HEK293 (cell line): Measurements from ENCODE around the gene SERPINB2.
A peak's percentile ranks its signal among the peaks of the same experiment; 100 is the strongest.

Experiments
- CTCF ChIA-PET: fragments of 350-600 bp; formaldehyde crosslinking; extraction: SDS; loops from one replicate; lab custom pipeline; 2021; ENCODE audit warnings: antibody characterized with exemption; lab: Yijun Ruan, JAX
- POLR2A ChIA-PET: fragments of 300-600 bp; formaldehyde crosslinking; extraction: SDS; loops from one replicate; lab custom pipeline; 2020; ENCODE audit warnings: antibody characterized with exemption, inconsistent platforms; lab: Yijun Ruan, JAX
- H3K27ac ChIP-seq: fragments of 200-500 bp; sonication (Bioruptor generic); 2 replicates; pipeline ENCODE4 v1.5.1; 2014; ENCODE audit warnings: low read depth, low read length, control low read depth, inconsistent platforms; ENCODE audit errors: extremely low read depth
- H3K36me3 ChIP-seq, 2 experiments: fragments of 200-500 bp in 1 of 2; sonication (Bioruptor generic) in 1 of 2; 1 replicate in 1 of 2; 2 replicates in 1 of 2; pipeline ENCODE4 v1.5.1; 2014 to 2017; ENCODE audit warnings: inconsistent platforms in 2 of 2, low read length in 2 of 2; ENCODE audit not compliant: control insufficient read depth in 2 of 2, insufficient read depth in 1 of 2
- H3K4me1 ChIP-seq: fragments of 200-500 bp; sonication (Bioruptor generic); 2 replicates; pipeline ENCODE4 v1.5.1; 2014; ENCODE audit warnings: mild to moderate bottlenecking, low read length, inconsistent platforms; ENCODE audit not compliant: control insufficient read depth, insufficient read depth
- H3K4me3 ChIP-seq: 2 replicates; pipeline ENCODE4 v1.5.1; 2011; ENCODE audit warnings: low read depth, mild to moderate bottlenecking, control low read depth, low read length, moderate library complexity
- H3K9me3 ChIP-seq: fragments of 200-500 bp; sonication (Bioruptor generic); 2 replicates; pipeline ENCODE4 v1.5.1; 2014; ENCODE audit warnings: low read depth, low read length, inconsistent platforms; ENCODE audit not compliant: control insufficient read depth, insufficient read depth
- ELK4 ChIP-seq: IDR thresholded peaks from 2 replicates; pipeline ENCODE4 v1.6.1; 2011; ENCODE audit warnings: mild to moderate bottlenecking, low read depth, low read length, borderline replicate concordance
- GLIS2 ChIP-seq: fragments of 450-650 bp; formaldehyde crosslinking; IDR thresholded peaks from 2 replicates; pipeline ENCODE4 v1.5.1; 2016; ENCODE audit warnings: missing biosample characterization, missing genetic modification characterization
- HIC1 ChIP-seq: fragments of 450-650 bp; formaldehyde crosslinking; IDR thresholded peaks from 2 replicates; pipeline ENCODE4 v1.5.1; 2016; ENCODE audit warnings: missing biosample characterization, missing genetic modification characterization
- INSM2 ChIP-seq: fragments of 450-650 bp; formaldehyde crosslinking; IDR thresholded peaks from 2 replicates; pipeline ENCODE4 v1.5.1; 2016; ENCODE audit warnings: missing biosample characterization, missing genetic modification characterization
- PBX3 ChIP-seq: sonication (generic); formaldehyde crosslinking; IDR thresholded peaks from 2 replicates; pipeline ENCODE4 v1.8.1; 2022; ENCODE audit warnings: mild to moderate bottlenecking, moderate library complexity, missing genetic modification reagents
- PRDM6 ChIP-seq: fragments of 450-650 bp; formaldehyde crosslinking; IDR thresholded peaks from 2 replicates; pipeline ENCODE4 v1.5.1; 2017; ENCODE audit warnings: missing biosample characterization, missing genetic modification characterization
- SP2 ChIP-seq: fragments of 450-650 bp; formaldehyde crosslinking; IDR thresholded peaks from 2 replicates; pipeline ENCODE4 v1.5.1; 2016; ENCODE audit warnings: missing biosample characterization, missing genetic modification characterization
- ZEB2 ChIP-seq: fragments of 450-650 bp; formaldehyde crosslinking; IDR thresholded peaks from 2 replicates; pipeline ENCODE4 v1.5.1; 2016; ENCODE audit warnings: missing biosample characterization, missing genetic modification characterization
- ZNF19 ChIP-seq: fragments of 450-650 bp; formaldehyde crosslinking; IDR thresholded peaks from 2 replicates; pipeline ENCODE4; 2016; ENCODE audit warnings: missing biosample characterization, missing genetic modification characterization, low read depth
- ZNF211 ChIP-seq: fragments of 450-650 bp; formaldehyde crosslinking; IDR thresholded peaks from 2 replicates; pipeline ENCODE4 v1.5.1; 2016; ENCODE audit warnings: low read depth, missing biosample characterization, missing genetic modification characterization
- ZNF26 ChIP-seq: fragments of 450-650 bp; formaldehyde crosslinking; IDR thresholded peaks from 2 replicates; pipeline ENCODE4 v1.5.1; 2016; ENCODE audit warnings: missing biosample characterization, missing genetic modification characterization
- ZNF426 ChIP-seq: fragments of 450-650 bp; formaldehyde crosslinking; IDR thresholded peaks from 2 replicates; pipeline ENCODE4 v1.5.1; 2017; ENCODE audit warnings: missing biosample characterization, missing genetic modification characterization, mild to moderate bottlenecking, inconsistent platforms, moderate library complexity
- ZNF571 ChIP-seq: fragments of 450-650 bp; formaldehyde crosslinking; IDR thresholded peaks from 2 replicates; pipeline ENCODE4 v1.5.0; 2017; ENCODE audit warnings: missing biosample characterization, missing genetic modification characterization
- ZNF580 ChIP-seq: fragments of 450-650 bp; formaldehyde crosslinking; IDR thresholded peaks from 2 replicates; pipeline ENCODE4 v1.5.1; 2016; ENCODE audit warnings: missing biosample characterization, missing genetic modification characterization
- ZNF596 ChIP-seq: fragments of 450-650 bp; IDR thresholded peaks from 2 replicates; pipeline ENCODE4 v1.5.0; 2018; ENCODE audit warnings: missing biosample characterization, mild to moderate bottlenecking, missing genetic modification characterization, moderate library complexity
- ZNF654 ChIP-seq: fragments of 450-650 bp; formaldehyde crosslinking; IDR thresholded peaks from 2 replicates; pipeline ENCODE4 v1.5.1; 2016; ENCODE audit warnings: low read depth, missing biosample characterization, missing genetic modification characterization
- ZNF707 ChIP-seq: fragments of 450-650 bp; formaldehyde crosslinking; IDR thresholded peaks from 2 replicates; pipeline ENCODE4 v1.5.1; 2016; ENCODE audit warnings: missing biosample characterization, missing genetic modification characterization
- ZNF768 ChIP-seq: fragments of 450-650 bp; formaldehyde crosslinking; IDR thresholded peaks from 2 replicates; pipeline ENCODE4 v1.5.1; 2018; ENCODE audit warnings: missing biosample characterization, mild to moderate bottlenecking, missing genetic modification characterization
- ZNF777 ChIP-seq: fragments of 450-650 bp; formaldehyde crosslinking; IDR thresholded peaks from 2 replicates; pipeline ENCODE4 v1.5.1; 2017; ENCODE audit warnings: missing biosample characterization, missing genetic modification characterization, borderline replicate concordance
- ZNF791 ChIP-seq: fragments of 450-650 bp; formaldehyde crosslinking; IDR thresholded peaks from 2 replicates; pipeline ENCODE4 v1.5.1; 2016; ENCODE audit warnings: missing biosample characterization, missing genetic modification characterization
- ZSCAN4 ChIP-seq: fragments of 450-650 bp; formaldehyde crosslinking; IDR thresholded peaks from 2 replicates; pipeline ENCODE4 v1.5.1; 2017; ENCODE audit warnings: missing biosample characterization, missing genetic modification characterization

Gene SERPINB2

GRCh38 chr18:63930773-63931354 is 43.4 kb downstream of the SERPINB2 start:
- TF ChIP-seq ZNF26 (tag by site-specific recombination) (no peak), ZNF791 (tag by site-specific recombination) (no peak), ZNF580 (tag by site-specific recombination) (no peak), SP2 (no peak), INSM2 (tag by site-specific recombination) (no peak), ZNF571 (no peak)
- TF ChIP-seq, all 188 proteins: peak for 0
- ChIA-PET CTCF (interaction anchor here (0.5 to 1.0 kb wide), 3 partner anchors 20 to 914 kb away, joined by 3 to 7 read pairs (median 5); no protein-coding TSS in a partner anchor), POLR2A (no interaction called here)

GRCh38 chr18:63936156-63936931 is 48.8 kb downstream of the SERPINB2 start:
- ChIA-PET POLR2A (interaction anchor here (1.2 kb wide), 1 partner anchor 34 kb away, joined by 3 read pairs; no protein-coding TSS in a partner anchor), CTCF (interaction anchor here (0.5 to 3.1 kb wide), 43 partner anchors 9 to 872 kb away, joined by 3 to 20 read pairs (median 4); partner anchors contain the start of genes HMSD and SERPINB10)
- Histone ChIP-seq H3K36me3 (no peaks in the 10 kb centered on the region), H3K4me3 (peak overlapping the region; percentile 35), H3K27ac (no peak overlapping the region), H3K4me1 (no peaks in the 10 kb centered on the region), H3K9me3 (no peaks in the 10 kb centered on the region)
- TF ChIP-seq ELK4, result no peak
- no peak for TF ChIP-seq ZNF707
- TF ChIP-seq ZSCAN4, result no peak
- TF ChIP-seq ZNF426 (tag by site-specific recombination), result no peak
- TF ChIP-seq ZNF596 (tag by site-specific recombination), result no peak
- TF ChIP-seq PRDM6 (tag by site-specific recombination), result no peak
- TF ChIP-seq ZNF768 (tag by site-specific recombination), result no peak
- TF ChIP-seq GLIS2 (tag by site-specific recombination), result peak; percentile 40; the same call in 1 of the 2 replicates
- TF ChIP-seq PBX3, result no peak
- no peak for TF ChIP-seq ZNF19 (tag by site-specific recombination)
- no peak for TF ChIP-seq ZNF211
- no peak for TF ChIP-seq ZEB2 (tag by site-specific recombination)
- TF ChIP-seq ZNF654 (tag by site-specific recombination), result peak; percentile 45
- no peak for TF ChIP-seq HIC1 (tag by site-specific recombination)
- 0 out of 2 replicates have a peak, but pooled peaks have one; percentile 66 for TF ChIP-seq ZNF777

More at GRCh38 chr18:63930773-63931354, 43.4 kb downstream of the SERPINB2 start:
- H3K4me3 ChIP-seq, result no peak overlapping the region
- no peaks in the 10 kb centered on the region for H3K4me1 ChIP-seq
- H3K9me3 ChIP-seq, result no peaks in the 10 kb centered on the region
- H3K27ac ChIP-seq, result no peak overlapping the region
- no peaks in the 10 kb centered on the region for H3K36me3 ChIP-seq
